Osteoblast (primary cell): Measurements from ENCODE around the gene LHFPL5. TPM values are rescaled to one million over a fixed set of nuclear protein-coding genes. Genes with fewer than 3 reads are reported as not detected.

ENCODE experiments used
- DNase-seq: peaks from one replicate; pipeline ENCODE4 v3.0.0; 2011; ENCODE audit warnings: low spot score, mixed read lengths; ENCODE audit not compliant: insufficient read length; ENCODE audit errors: missing footprints
- H2AFZ ChIP-seq: 2 replicates; pipeline ENCODE4 v1.6.0; 2011; ENCODE audit warnings: mild to moderate bottlenecking, low read length
- H3K27ac ChIP-seq: 2 replicates; pipeline ENCODE4 v1.5.1; 2011; ENCODE audit warnings: mild to moderate bottlenecking, low read depth, low read length, moderate library complexity
- H3K27me3 ChIP-seq: 2 replicates; pipeline ENCODE4 v1.6.0; 2012; ENCODE audit warnings: mild to moderate bottlenecking, control low read depth, inconsistent platforms, low read length, moderate library complexity; ENCODE audit not compliant: insufficient read depth
- H3K36me3 ChIP-seq: 2 replicates; pipeline ENCODE4 v1.5.1; 2011; ENCODE audit warnings: mild to moderate bottlenecking, low read length, control low read depth, moderate library complexity; ENCODE audit not compliant: insufficient read depth
- H3K4me1 ChIP-seq: 2 replicates; pipeline ENCODE4 v1.5.1; 2011; ENCODE audit warnings: mild to moderate bottlenecking, low read length, control low read depth, moderate library complexity; ENCODE audit not compliant: insufficient read depth
- H3K4me2 ChIP-seq: 2 replicates; pipeline ENCODE4 v1.6.0; 2011; ENCODE audit warnings: mild to moderate bottlenecking, low read length; ENCODE audit not compliant: insufficient read depth
- H3K4me3 ChIP-seq: fragments of 200-600 bp; sonication (generic); 3 replicates; pipeline ENCODE4 v1.5.1; 2012; ENCODE audit warnings: mild to moderate bottlenecking, low read length, inconsistent platforms; ENCODE audit not compliant: insufficient read depth
- H3K79me2 ChIP-seq: 2 replicates; pipeline ENCODE4 v1.6.0; 2012; ENCODE audit warnings: mild to moderate bottlenecking, low read length, control low read depth, inconsistent platforms; ENCODE audit not compliant: insufficient read depth
- H3K9me3 ChIP-seq: 2 replicates; pipeline ENCODE4 v1.5.1; 2011; ENCODE audit warnings: low read depth, low read length, control low read depth
- H4K20me1 ChIP-seq: 2 replicates; pipeline ENCODE4 v1.6.0; 2012; ENCODE audit warnings: mild to moderate bottlenecking, low read length, control low read depth; ENCODE audit not compliant: insufficient read depth
- total RNA-seq: library from RNA; depleted of rRNA; stranded (reverse); fragments of >200 nt; gene quantifications from 2 replicates; pipeline ENCODE4 v1.2.3, GENCODE V29; 2012
- TF ChIP-seq, protein P1 (sequence below): IDR thresholded peaks from 2 replicates; pipeline ENCODE4 v1.5.1; 2011; ENCODE audit warnings: mild to moderate bottlenecking, low read depth, low read length, moderate library complexity; ENCODE audit errors: extremely low read depth

The LHFPL5 gene
- total RNA-seq, 1 donor, result not detected

DNA sequence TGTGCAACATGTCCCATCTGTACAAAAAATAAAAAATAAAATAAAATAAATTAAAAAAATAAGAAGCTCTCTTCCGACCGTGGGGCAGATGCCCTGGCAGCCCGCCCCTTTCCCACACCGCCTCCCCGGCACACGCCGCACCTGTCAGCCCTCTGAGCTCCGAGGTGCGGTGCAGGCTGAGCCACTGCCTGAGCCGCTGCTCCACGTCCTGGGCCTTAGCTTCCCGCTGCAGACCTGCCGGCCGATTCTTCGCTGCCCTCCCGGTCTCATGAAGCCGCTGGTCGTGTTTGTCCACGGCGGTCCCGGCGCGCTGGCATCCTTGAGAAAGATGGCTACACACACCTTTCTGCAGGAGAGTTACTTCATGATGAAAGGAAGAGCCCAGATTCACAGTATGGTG, 39.4 kb upstream of the LHFPL5 start:
- TF ChIP-seq, protein P1, sequence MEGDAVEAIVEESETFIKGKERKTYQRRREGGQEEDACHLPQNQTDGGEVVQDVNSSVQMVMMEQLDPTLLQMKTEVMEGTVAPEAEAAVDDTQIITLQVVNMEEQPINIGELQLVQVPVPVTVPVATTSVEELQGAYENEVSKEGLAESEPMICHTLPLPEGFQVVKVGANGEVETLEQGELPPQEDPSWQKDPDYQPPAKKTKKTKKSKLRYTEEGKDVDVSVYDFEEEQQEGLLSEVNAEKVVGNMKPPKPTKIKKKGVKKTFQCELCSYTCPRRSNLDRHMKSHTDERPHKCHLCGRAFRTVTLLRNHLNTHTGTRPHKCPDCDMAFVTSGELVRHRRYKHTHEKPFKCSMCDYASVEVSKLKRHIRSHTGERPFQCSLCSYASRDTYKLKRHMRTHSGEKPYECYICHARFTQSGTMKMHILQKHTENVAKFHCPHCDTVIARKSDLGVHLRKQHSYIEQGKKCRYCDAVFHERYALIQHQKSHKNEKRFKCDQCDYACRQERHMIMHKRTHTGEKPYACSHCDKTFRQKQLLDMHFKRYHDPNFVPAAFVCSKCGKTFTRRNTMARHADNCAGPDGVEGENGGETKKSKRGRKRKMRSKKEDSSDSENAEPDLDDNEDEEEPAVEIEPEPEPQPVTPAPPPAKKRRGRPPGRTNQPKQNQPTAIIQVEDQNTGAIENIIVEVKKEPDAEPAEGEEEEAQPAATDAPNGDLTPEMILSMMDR, result no peak
- peaks cover 35% of the 10 kb centered on the region for H3K27me3 ChIP-seq
- no peaks in the 10 kb centered on the region for H3K9me3 ChIP-seq
- no peak overlapping the region for H2AFZ ChIP-seq
- H3K27ac ChIP-seq, result no peak overlapping the region
- H3K4me2 ChIP-seq, result no peak overlapping the region
- H3K36me3 ChIP-seq, result no peaks in the 10 kb centered on the region
- H3K4me1 ChIP-seq, result no peaks in the 10 kb centered on the region
- no peaks in the 10 kb centered on the region for H3K79me2 ChIP-seq
- H3K4me3 ChIP-seq, result no peak overlapping the region
- H4K20me1 ChIP-seq, result no peaks in the 10 kb centered on the region
- DNase-seq, result no peak

DNA sequence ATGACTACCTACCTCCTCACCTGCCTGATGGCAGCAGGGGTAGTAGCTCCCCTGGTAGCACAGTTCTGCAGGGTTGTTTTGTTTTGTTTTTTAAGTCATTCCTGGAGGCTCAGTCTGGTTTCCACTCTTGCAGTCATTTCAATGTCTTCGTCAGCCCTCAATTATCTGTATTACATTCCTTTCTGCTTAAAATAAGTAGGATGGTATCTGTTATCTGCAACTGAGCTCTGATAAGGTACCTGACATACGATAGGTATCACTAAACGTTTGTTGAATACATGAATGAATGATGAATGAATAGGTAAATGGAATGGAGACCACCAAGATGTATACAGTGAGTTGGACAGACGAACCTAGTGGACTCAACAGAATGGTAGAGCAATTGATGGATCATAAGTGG, 35.9 kb upstream of the LHFPL5 start:
- Histone ChIP-seq H3K36me3 (no peaks in the 10 kb centered on the region), H3K9me3 (no peaks in the 10 kb centered on the region), H3K79me2 (no peaks in the 10 kb centered on the region), H3K27me3 (peaks cover 13% of the 10 kb centered on the region), H3K27ac (no peak overlapping the region), H4K20me1 (no peaks in the 10 kb centered on the region), H3K4me1 (no peaks in the 10 kb centered on the region), H3K4me2 (no peak overlapping the region), H2AFZ (no peak overlapping the region), H3K4me3 (no peak overlapping the region)
- no peak for DNase-seq
- TF ChIP-seq, protein P1, result no peak

DNA sequence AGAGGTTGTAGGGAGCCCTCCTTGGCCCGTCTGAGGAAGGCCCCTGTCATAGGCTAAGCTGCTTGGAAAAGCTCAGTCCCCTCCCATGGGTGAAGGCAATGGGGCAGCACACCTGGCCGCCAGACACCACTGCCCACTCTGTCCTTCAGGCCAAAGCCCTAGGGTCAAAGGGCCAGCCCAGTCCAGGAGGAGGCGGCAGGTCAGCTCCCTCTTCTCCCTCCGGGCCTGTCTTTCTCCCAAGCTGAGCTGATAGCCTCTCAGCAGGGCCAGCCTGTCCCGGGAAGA, 33.9 kb upstream of the LHFPL5 start:
- no peak overlapping the region for H3K4me2 ChIP-seq
- no peaks in the 10 kb centered on the region for H3K36me3 ChIP-seq
- no peak overlapping the region for H2AFZ ChIP-seq
- H3K4me3 ChIP-seq, result no peak overlapping the region
- no peak for DNase-seq
- peaks cover 19% of the 10 kb centered on the region for H3K27me3 ChIP-seq
- no peaks in the 10 kb centered on the region for H3K4me1 ChIP-seq
- TF ChIP-seq, protein P1, result no peak
- no peaks in the 10 kb centered on the region for H4K20me1 ChIP-seq
- H3K9me3 ChIP-seq, result no peaks in the 10 kb centered on the region
- H3K27ac ChIP-seq, result no peak overlapping the region
- no peaks in the 10 kb centered on the region for H3K79me2 ChIP-seq

DNA sequence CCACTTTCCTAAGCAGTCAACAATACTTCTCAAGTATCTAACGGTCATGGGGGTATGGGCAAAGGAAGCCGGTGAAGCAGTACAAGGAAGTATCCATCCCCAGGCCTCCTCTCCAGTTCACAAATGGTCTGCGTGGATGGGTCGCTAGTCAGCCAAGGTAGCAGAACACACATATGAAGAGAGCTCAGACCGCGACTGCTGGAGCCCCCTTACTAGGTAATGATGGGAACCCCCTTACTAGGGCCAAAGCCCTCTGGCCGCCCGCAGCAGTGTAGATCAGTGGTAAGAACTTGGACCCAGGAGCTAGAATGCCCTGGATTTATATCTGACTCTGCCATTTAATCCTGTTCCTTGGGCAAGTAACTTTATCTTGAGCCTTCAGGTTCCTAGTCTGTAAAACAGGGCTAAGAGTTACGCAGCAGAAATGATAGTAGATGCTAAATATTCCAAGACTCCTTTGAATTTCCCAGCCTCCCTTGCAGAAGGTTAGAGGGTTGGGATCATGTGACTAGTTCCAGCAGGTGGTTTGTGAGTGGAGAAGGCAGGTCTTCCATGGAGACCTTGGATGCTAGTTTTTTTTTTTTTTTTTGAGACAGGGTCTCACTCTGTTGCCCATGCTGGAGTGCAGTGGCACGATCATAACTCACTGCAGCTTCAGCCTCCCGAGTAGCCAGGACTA, 30.9 kb upstream of the LHFPL5 start:
- Histone ChIP-seq H3K9me3 (no peaks in the 10 kb centered on the region), H3K27ac (no peak overlapping the region), H4K20me1 (no peaks in the 10 kb centered on the region), H3K36me3 (no peaks in the 10 kb centered on the region), H3K27me3 (peaks cover 18% of the 10 kb centered on the region), H3K79me2 (no peaks in the 10 kb centered on the region), H2AFZ (no peak overlapping the region), H3K4me2 (no peak overlapping the region), H3K4me1 (no peaks in the 10 kb centered on the region), H3K4me3 (no peak overlapping the region)
- no peak for DNase-seq
- TF ChIP-seq, protein P1, result no peak
